ENCODE measurements around the gene MOB3C. TPM values are rescaled to one million over a fixed set of nuclear protein-coding genes. Genes with fewer than 3 reads are reported as not detected.

MOB3C gene
- total RNA-seq, 1 donor from 2014 or later = 5.8 TPM

DNA sequence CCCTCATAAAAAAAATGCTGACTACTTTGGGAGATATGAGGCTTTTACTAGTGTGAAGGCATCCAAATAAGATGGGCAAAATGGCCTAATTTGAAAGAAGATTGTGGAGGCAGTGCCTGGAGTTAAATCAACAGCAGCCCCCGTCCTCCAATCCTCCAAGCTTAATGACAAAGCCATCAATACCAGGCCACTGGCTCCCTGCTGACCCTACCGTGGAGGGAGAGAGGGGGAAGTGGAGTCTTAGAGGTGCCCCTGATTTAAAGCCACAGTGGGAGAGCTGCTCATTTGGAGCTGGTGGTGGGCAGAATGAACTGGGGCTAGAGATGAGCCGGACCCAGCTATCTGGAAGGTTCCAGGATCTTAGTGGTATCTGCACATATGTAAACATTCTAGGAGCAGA lies 40.8 kb downstream of the MOB3C start:
- H3K4me3 ChIP-seq (ENCODE audit: low read depth, low read length) = no peak overlapping the region
- no peak for DNase-seq (ENCODE audit: low read depth)
- TF ChIP-seq, protein P1, sequence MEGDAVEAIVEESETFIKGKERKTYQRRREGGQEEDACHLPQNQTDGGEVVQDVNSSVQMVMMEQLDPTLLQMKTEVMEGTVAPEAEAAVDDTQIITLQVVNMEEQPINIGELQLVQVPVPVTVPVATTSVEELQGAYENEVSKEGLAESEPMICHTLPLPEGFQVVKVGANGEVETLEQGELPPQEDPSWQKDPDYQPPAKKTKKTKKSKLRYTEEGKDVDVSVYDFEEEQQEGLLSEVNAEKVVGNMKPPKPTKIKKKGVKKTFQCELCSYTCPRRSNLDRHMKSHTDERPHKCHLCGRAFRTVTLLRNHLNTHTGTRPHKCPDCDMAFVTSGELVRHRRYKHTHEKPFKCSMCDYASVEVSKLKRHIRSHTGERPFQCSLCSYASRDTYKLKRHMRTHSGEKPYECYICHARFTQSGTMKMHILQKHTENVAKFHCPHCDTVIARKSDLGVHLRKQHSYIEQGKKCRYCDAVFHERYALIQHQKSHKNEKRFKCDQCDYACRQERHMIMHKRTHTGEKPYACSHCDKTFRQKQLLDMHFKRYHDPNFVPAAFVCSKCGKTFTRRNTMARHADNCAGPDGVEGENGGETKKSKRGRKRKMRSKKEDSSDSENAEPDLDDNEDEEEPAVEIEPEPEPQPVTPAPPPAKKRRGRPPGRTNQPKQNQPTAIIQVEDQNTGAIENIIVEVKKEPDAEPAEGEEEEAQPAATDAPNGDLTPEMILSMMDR (conservative IDR thresholded peaks at IDR 0.05; ENCODE audit: low read depth, low read length) = no peak

DNA sequence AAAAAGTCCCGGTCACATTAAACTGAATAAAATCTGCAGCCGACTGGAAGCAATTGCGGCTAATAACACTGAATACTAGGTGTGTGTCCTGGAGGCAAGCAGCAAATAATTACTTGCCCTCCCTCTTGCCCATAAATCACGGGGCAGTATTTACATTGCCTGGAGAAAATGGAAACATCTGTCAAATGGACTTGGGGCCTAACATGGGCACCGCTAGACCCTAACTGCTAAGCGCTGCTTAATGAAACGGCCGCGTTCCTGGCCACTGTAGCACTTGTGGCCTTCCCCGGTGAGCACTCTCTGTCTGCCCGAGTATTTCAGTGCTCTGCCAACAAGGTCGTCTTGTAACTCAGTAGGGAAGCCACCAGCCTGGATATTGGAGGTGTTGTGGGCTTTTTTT lies 41.3 kb downstream of the MOB3C start:
- H3K4me3 ChIP-seq (ENCODE audit: low read depth, low read length) = no peak overlapping the region
- TF ChIP-seq, protein P1 (conservative IDR thresholded peaks at IDR 0.05; ENCODE audit: low read depth, low read length) = no peak
- no peak for DNase-seq (ENCODE audit: low read depth)

DNA sequence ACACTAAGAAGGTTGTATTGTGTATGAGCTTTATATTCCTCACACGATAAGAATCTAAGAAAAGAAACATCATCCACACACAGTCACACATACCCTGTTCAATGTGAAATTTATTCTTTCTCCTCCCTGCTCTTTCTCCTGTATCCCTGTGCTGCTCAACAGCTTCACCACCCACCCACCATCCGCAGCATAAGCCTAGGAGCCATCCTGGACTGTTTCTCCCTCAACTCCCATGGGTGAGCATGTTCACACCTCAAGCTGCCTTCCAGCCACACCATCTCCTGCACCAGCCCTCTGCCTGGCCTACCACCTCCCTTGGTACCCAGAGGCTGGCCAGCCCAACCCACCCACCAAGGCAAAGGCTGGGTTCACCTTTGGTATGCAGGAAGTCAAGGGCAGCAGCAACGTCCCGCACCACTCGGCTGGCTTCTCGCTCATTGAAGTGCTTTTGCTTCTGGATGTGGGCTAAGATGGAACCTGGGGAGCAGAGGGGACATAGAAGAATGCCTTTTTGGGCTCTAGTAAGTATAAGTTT lies 44.9 kb downstream of the MOB3C start:
- DNase-seq (ENCODE audit: low read depth) = no peak
- no peak overlapping the region for H3K4me3 ChIP-seq (ENCODE audit: low read depth, low read length)
- TF ChIP-seq, protein P1 (conservative IDR thresholded peaks at IDR 0.05; ENCODE audit: low read depth, low read length) = no peak

DNA sequence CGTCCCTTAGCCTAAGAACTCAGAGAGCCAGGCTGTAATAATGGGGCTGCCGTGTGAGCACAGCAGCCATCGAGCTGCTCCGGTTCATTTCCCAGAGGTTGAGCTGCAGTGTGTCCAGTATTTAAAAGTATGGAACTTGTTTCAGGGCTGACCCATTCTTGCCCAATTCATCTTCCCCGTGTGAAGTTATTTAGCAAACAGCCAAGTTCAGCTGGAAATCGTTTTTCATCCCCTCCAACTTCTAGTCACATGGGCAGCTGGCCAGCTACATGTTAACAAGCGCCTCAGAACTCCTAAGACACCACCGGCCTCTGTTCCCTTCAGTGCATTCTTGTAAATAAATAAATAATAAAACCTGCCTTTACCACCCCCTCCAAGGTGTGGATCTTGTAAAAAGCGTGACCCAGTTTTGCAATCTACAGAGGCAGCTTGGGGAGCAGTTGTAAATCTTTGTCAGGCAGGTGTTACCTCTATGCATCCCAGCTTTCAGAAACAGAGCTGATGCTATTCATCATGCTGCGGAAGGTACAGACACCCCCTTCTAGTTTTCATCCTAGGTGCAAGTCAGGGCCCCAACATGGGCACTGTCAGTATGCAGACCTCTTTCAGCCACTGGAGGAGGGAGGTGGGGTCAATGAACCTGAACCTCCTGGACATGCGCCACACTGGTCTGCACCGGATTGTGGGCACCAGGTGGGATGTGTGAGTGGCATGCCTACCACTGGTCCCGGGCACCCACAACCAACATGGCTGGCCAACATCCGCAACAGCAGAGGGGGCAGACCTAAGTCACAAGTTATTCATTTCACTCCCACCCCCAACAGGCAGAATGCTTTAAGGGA lies 46.5 kb downstream of the MOB3C start:
- no peak for DNase-seq (ENCODE audit: low read depth)
- TF ChIP-seq, protein P1 (conservative IDR thresholded peaks at IDR 0.05; ENCODE audit: low read depth, low read length) = no peak
- no peak overlapping the region for H3K4me3 ChIP-seq (ENCODE audit: low read depth, low read length)

DNA sequence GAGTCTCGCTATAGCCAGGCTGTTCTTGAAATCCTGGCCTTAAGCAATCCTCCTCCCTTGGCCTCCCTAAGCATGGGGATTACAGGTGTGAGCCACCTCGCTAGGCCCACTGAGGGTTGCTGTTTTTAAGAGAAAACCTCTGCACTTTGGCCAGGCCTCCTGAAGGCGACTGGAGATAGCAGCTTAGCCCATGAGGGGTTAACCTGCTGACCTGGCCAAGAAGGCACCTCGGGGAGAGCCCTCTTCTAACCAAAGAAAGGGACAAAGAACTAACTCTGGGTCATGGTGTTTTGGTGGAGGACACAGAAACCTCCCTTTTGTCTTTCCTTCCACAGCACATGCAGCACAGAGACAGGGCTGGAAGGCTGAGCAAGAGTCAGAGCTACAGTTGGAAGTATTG lies 47.5 kb downstream of the MOB3C start:
- TF ChIP-seq, protein P1 (conservative IDR thresholded peaks at IDR 0.05; ENCODE audit: low read depth, low read length) = no peak
- no peak overlapping the region for H3K4me3 ChIP-seq (ENCODE audit: low read depth, low read length)
- DNase-seq (ENCODE audit: low read depth) = no peak

DNA sequence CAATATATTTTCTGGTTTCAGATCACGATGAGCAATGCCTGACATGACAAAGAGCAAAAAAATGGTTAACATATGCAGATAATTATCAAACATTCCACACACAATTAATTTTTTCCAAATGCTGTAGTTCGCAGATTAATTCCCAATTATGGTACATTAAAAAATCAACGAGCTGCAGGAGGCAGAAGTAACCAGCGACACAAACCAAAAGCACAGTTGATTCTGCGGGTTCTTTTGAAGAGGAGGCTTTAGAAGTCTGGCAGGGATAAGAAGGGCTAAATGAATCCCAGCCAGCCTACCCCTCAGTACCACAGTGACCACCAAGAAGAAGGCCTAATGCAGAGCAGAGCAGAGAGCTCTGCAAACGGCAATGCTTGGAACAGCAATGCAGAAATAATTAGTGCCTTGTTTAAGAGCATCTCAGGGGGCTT lies 48.1 kb downstream of the MOB3C start:
- H3K4me3 ChIP-seq (ENCODE audit: low read depth, low read length) = no peak overlapping the region
- DNase-seq (ENCODE audit: low read depth) = no peak
- TF ChIP-seq, protein P1 (conservative IDR thresholded peaks at IDR 0.05; ENCODE audit: low read depth, low read length) = no peak
